NCI-H2227 treated with DMSO at 0.1 percent for 48 hours (cell line): ENCODE measurements around the gene ATG9B.

Experiments used
- DNase-seq: peaks from one replicate; lab custom pipeline; 2025; lab: John Stamatoyannopoulos, UW

Gene ATG9B

DNA sequence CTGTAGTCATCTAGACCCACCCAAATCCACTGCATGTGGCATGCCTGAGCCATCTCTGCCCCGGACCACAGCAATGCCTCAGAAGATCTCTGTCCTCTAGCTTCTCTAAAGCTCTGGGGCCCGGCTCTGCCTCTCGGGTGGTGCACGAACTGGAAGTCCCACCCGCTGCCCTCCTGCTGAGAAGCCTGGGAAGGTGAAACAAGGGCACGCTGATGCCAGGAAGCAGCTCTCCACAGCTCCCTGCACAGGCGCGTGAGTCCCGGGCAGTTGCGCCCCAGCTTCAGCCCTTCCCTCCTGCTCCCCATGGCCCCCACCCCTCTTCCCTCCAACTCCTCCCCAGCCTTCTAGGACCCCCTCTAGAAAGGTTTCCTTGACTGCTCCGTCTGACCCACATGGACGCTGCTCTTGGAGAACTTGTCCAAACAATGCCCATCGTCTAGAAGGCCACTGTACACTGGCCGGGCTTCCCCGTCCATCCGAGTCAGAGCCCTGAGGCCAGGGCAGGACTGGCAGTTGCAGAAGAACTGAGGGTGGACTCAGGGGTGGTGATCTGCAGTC lies 58.9 kb downstream of the ATG9B start:
- DNase-seq = no peak
